GM12892 (cell line): Measurements from ENCODE around the gene IVD.

Source experiments
- POLR2A ChIP-seq: IDR thresholded peaks from 2 replicates; pipeline ENCODE4 v1.6.1; 2011; ENCODE audit warnings: low read depth, low read length, control low read depth
- TAF1 ChIP-seq: IDR thresholded peaks from 2 replicates; pipeline ENCODE4 v1.6.1; 2011; ENCODE audit warnings: low read depth, mild to moderate bottlenecking, control low read depth, low read length, borderline replicate concordance

- no peak for TF ChIP-seq POLR2A
- no peak for TF ChIP-seq TAF1
These were observed 44.5 kb downstream of the IVD start for GRCh38 chr15:40450047-40450446.
